ENCODE results near the gene PRKCA.

- TF ChIP-seq POLR2A (IDR thresholded peaks at IDR 0.05; ENCODE audit: low read depth, low read length) (no peak), POLR2AphosphoS5 (IDR thresholded peaks at IDR 0.05; ENCODE audit: low read depth, low read length) (no peak)
Measured at GRCh38 chr17:66462010-66462409, 159.6 kb downstream of the PRKCA start.
